ENCODE measurements around the gene DBH.
A peak's percentile ranks its signal among the peaks of the same experiment; 100 is the strongest.

DBH gene

DNA sequence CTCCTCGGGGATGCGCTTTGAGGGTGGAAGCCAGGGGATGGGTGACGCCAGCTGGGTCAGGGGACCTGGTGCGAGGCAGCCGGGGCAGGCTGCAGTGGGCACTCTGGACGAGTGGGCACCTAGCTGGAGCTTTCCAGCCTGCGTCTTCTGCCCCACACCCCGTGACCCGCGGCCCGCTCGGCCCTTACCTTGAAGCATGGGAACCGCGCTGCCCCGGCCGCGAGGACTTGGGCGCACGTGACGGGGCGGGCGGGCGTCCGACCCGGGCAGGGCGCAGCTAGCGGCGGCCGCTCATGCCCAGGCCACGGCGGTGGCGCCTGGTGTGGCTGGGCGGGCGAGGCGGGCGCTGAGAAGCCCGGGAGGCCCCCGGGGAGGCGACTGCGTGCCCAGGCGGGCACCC lies 27.3 kb upstream of the DBH start:
- DNase-seq (ENCODE audit: low read depth), result no peak
- H3K4me3 ChIP-seq (ENCODE audit: low read length), result no peak overlapping the region
- TF ChIP-seq, protein P1, sequence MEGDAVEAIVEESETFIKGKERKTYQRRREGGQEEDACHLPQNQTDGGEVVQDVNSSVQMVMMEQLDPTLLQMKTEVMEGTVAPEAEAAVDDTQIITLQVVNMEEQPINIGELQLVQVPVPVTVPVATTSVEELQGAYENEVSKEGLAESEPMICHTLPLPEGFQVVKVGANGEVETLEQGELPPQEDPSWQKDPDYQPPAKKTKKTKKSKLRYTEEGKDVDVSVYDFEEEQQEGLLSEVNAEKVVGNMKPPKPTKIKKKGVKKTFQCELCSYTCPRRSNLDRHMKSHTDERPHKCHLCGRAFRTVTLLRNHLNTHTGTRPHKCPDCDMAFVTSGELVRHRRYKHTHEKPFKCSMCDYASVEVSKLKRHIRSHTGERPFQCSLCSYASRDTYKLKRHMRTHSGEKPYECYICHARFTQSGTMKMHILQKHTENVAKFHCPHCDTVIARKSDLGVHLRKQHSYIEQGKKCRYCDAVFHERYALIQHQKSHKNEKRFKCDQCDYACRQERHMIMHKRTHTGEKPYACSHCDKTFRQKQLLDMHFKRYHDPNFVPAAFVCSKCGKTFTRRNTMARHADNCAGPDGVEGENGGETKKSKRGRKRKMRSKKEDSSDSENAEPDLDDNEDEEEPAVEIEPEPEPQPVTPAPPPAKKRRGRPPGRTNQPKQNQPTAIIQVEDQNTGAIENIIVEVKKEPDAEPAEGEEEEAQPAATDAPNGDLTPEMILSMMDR (conservative IDR thresholded peaks at IDR 0.05; ENCODE audit: low read length), result no peak

DNA sequence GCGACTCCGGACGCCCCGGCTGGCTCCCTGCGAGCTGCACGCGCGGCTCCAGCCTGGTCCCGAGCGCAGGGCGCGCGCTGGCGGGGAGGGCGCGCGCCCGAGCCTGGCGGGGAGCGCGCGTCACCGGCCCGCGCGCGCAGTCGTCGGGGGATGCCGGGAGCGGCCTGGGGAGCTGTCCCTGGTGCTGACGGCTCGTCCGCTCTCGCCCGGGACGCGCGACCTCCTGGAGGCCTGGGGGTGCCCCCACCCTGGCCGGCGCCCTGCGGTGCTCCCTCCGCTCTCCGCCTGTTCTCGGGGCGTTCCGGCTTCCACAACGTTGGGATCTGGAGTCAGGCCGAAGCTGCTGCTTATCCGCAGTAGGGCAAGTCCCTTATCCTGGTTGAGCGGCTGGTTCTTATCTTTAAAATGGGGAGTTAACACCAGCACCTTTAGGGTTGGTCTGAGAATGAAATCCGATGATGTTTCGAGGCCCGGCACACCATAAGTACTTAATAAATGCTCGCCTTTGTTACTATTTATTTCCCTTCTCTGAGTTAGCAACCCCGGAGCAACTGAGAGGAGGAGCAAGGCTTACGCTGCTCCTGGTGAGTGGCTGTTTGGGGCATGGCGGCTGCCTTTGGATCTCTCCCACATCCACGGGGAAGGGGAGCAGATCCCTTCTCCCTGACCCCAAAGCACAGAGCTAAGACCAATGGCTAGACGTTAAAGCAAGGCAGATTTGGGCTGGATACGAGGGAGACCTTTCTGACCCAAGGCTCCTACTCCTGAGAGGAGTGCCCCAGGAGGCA lies 26.7 kb upstream of the DBH start, which contains the start of gene FAM163B:
Gene FAM163B, minus strand, starts transcription at position 79 of the 788 bp plus-strand sequence. CDS start 29,166 bp downstream, outside the sequence.
- no peak within 1 kb of the TSS for H3K4me3 ChIP-seq (ENCODE audit: low read length)
- TF ChIP-seq, protein P1 (conservative IDR thresholded peaks at IDR 0.05; ENCODE audit: low read length), result no peak
- DNase-seq (ENCODE audit: low read depth), result peak; percentile 5

DNA sequence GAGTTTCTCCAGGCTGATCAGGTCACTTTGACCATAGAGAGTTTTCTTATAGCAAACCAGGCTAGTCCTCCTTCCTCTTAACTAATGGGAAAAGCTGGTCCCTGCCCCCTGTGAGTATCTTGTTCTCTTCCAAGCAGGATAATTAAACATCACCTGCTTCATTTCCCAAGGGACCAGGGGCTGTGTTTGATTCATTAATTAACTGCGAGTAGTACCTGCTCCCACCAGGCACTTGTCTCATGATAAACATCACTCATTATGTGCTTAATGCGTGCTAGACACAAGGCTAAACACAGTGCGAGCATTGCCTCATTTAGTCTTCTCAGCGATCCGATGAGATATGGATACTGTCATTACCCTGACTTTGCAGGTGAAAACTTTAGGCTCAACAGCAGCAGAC lies 25.3 kb upstream of the DBH start:
- H3K4me3 ChIP-seq (ENCODE audit: low read length), result no peak overlapping the region
- TF ChIP-seq, protein P1 (conservative IDR thresholded peaks at IDR 0.05; ENCODE audit: low read length), result no peak
- no peak for DNase-seq (ENCODE audit: low read depth)

DNA sequence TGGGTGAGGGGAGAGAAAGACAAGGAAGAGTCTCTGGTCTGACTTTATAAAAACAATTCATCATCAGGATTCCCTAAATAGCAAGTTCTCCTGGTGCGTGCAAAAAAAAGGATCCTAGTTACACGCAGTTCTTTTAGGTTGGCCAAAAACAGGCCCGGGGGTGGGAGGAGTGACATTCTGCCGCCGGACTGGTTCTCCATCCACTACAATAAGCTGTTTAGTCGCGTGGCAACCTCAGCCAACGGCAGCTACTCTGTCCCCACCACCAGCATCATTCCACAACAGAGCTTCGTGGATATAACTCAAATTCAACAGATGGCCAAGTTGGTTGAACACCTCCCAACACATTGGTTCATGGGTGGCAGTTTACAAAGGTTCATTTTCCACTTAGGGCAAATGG lies 24.1 kb upstream of the DBH start:
- no peak for DNase-seq (ENCODE audit: low read depth)
- H3K4me3 ChIP-seq (ENCODE audit: low read length), result no peak overlapping the region
- TF ChIP-seq, protein P1 (conservative IDR thresholded peaks at IDR 0.05; ENCODE audit: low read length), result no peak

DNA sequence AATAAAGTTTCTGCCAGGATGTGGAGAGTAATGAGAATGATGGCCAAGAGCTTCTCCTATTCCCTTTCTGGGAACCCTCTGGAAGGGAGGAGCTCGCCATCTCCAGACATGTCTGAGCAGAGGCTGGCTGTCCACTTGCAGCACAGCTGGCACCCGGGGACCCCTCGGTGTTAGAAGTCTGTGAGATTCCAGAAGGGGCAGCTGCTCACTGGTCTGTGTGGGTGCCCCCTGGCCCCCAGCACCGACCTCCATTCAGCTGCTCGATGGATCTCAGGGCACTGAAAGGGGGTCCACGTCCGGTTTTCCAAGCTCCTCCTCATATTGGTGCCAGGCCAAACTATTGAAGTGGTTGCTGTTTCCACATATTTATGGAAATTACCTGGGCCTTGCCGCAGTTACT lies 23.3 kb upstream of the DBH start:
- DNase-seq (ENCODE audit: low read depth), result no peak
- no peak overlapping the region for H3K4me3 ChIP-seq (ENCODE audit: low read length)
- TF ChIP-seq, protein P1 (conservative IDR thresholded peaks at IDR 0.05; ENCODE audit: low read length), result no peak

DNA sequence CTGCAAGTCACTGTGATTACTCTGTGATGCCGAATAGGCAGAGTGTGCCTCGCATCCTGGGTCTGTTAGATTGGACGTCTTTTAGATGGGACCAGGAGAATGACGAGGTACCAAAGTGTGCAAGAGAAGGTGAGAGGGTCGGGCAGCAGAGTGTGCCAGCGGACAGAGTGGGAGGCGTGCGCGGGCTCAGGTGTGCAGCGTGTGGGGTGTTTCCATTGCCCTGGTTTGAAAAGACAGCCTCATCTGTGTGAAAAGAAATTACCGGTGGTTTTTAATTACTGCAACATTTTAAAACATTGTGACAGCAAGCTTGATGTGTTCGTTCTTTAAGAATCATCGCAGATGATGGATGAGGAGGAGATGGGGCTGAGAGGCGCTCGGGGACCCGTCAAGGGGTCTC lies 22.7 kb upstream of the DBH start:
- TF ChIP-seq, protein P1 (conservative IDR thresholded peaks at IDR 0.05; ENCODE audit: low read length), result no peak
- DNase-seq (ENCODE audit: low read depth), result no peak
- no peak overlapping the region for H3K4me3 ChIP-seq (ENCODE audit: low read length)

DNA sequence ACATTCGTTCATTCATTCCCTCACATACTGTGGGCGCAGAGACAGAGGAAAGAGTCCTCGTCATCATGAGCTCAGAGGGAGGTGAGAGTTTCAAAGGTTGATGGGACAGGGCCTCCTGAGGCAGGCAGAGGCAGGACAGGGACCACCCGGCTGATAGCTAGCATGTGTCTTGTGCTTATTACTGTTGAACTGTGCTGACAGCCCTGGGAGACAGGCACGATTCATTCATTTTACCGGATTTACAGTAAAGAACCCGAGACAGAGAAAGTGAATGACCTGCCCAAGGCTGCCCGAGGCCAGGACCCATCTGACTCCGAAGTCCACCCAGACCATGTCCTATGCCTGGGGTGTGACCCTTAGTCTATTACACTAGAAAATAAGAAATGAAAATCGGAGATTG lies 22.1 kb upstream of the DBH start:
- TF ChIP-seq, protein P1 (conservative IDR thresholded peaks at IDR 0.05; ENCODE audit: low read length), result no peak
- no peak overlapping the region for H3K4me3 ChIP-seq (ENCODE audit: low read length)
- no peak for DNase-seq (ENCODE audit: low read depth)
